Measurements from ENCODE around the gene TSHZ2. TPM values are rescaled to one million over a fixed set of nuclear protein-coding genes. Genes with fewer than 3 reads are reported as not detected.

The TSHZ2 gene
- total RNA-seq, 1 experiment from 2014 or later = 0.07 TPM

- Histone ChIP-seq H4K20me1 (ENCODE audit: insufficient read depth) (no peaks in the 10 kb centered on the region), H3K4me3 (replicated peaks in 1 of 2; ENCODE audit: low read depth in 1 of 2, low read length in 2 of 2) (no peak overlapping the region), H2AFZ (ENCODE audit: low read depth, low read length, poor library complexity, severe bottlenecking) (no peak overlapping the region), H3K27ac (ENCODE audit: low read depth, low read length) (no peak overlapping the region), H3K9me2 (ENCODE audit: insufficient read depth) (no peaks in the 10 kb centered on the region), H3K27me3 (ENCODE audit: insufficient read depth, low read length) (no peaks in the 10 kb centered on the region; the same call in 1 of the 2 replicates), H3K79me2 (ENCODE audit: insufficient read depth, low read length) (no peaks in the 10 kb centered on the region), H3K4me2 (ENCODE audit: low read length) (no peak overlapping the region), H3K9me3 (ENCODE audit: control insufficient read depth in 1 of 2, insufficient read depth in 1 of 2, low read depth in 1 of 2, low read length in 2 of 2) (peaks cover 0 to 4% of the 10 kb centered on the region in 2 experiments; a peak in 1 of 4 replicates), H3K9ac (ENCODE audit: low read length) (no peak overlapping the region), H3K36me3 (ENCODE audit: control insufficient read depth in 1 of 2, insufficient read depth in 2 of 2, low read length in 2 of 2) (no peaks in the 10 kb centered on the region), H3K4me1 (ENCODE audit: control insufficient read depth in 1 of 2, insufficient read depth in 2 of 2, low read length in 2 of 2) (no peaks in the 10 kb centered on the region)
- ChIA-PET CTCF (no interaction called here), POLR2A (no interaction called here), RAD21 (ENCODE audit: low non-redundant PET in 1 of 2, low total read pairs in 2 of 2, uncharacterized antibody in 2 of 2, unreplicated experiment in 2 of 2) (no interaction called here)
- ATAC-seq = no peak
- BruUV-seq (replicated peaks) = no TSS peak
- TF ChIP-seq CTCF (IDR thresholded peaks at IDR 0.05 in 2 of 3, conservative IDR thresholded peaks at IDR 0.05 in 1 of 3; ENCODE audit: borderline replicate concordance in 1 of 3, insufficient read depth in 1 of 3, low read depth in 2 of 3, low read length in 2 of 3) (no peak), POLR2A (IDR thresholded peaks at IDR 0.05; ENCODE audit: borderline replicate concordance, extremely low read depth, insufficient read depth, insufficient read length) (no peak), SIN3A (IDR thresholded peaks at IDR 0.05; ENCODE audit: low read depth) (no peak), REST (IDR thresholded peaks at IDR 0.05; ENCODE audit: low read depth) (no peak), EGR1 (IDR thresholded peaks at IDR 0.05; ENCODE audit: low read depth) (no peak), YY1 (IDR thresholded peaks at IDR 0.05; ENCODE audit: extremely low read depth, insufficient replicate concordance, low read depth, low read length) (no peak), ZFX (IDR thresholded peaks at IDR 0.05) (no peak), MAX (IDR thresholded peaks at IDR 0.05) (no peak), FOSL1 (IDR thresholded peaks at IDR 0.05; ENCODE audit: low read depth) (no peak)
- DNase-seq (ENCODE audit: low read depth, low spot score) = no peak
- intact Hi-C loops (cut with micrococcal nuclease) = no loop called here
Observed at GRCh38 chr20:53050338-53050737, 78.2 kb downstream of the TSHZ2 start.

Data from HCT116 (cell line).